Measurements from ENCODE around the gene CRISPLD2. TPM values are rescaled to one million over a fixed set of nuclear protein-coding genes. Genes with fewer than 3 reads are reported as not detected.

Gene CRISPLD2
- total RNA-seq, 1 donor from 2014 or later, result 17.8 TPM

- H3K27me3 Mint-ChIP-seq, result no peaks in the 10 kb centered on the region
- TF ChIP-seq CTCF (conservative IDR thresholded peaks at IDR 0.05), result no peak
- no peak overlapping the region for H3K27ac Mint-ChIP-seq
- peaks cover 3% of the 10 kb centered on the region for H3K36me3 Mint-ChIP-seq
- H3K9me3 Mint-ChIP-seq, result peaks cover 4% of the 10 kb centered on the region
- H3K4me1 Mint-ChIP-seq (ENCODE audit: unreplicated experiment), result peaks cover 18% of the 10 kb centered on the region
- no peak overlapping the region for H3K4me3 Mint-ChIP-seq
- DNase-seq (ENCODE audit: extremely low spot score, unreplicated experiment), result no peak
Observed at GRCh38 chr16:84800158-84800978, 19.4 kb upstream of the CRISPLD2 start.

DNA sequence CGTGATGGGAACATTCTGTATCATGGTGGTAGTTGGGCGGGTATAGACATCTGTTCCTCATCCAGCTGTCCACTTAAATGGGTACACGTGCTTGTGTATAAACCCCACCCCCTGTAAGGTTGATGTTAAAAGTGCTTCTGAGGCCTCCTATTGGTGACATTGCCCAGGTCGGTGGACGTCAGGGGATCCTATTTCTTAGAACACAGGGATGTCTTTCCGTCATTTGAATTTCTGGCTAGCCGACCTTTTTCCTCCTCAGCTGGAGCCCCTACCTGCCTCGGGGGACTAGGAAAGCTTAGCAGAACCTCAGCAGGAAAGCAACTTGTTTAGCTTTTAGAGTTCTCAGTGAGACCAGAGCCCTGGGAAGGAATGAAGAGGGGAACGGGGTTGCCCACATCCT lies 16.6 kb upstream of the CRISPLD2 start:
- DNase-seq (ENCODE audit: extremely low spot score, unreplicated experiment), result no peak
- Mint-ChIP-seq H3K4me1 (ENCODE audit: unreplicated experiment) (peaks cover 21% of the 10 kb centered on the region), H3K27ac (no peak overlapping the region), H3K36me3 (no peaks in the 10 kb centered on the region), H3K9me3 (peaks cover 4% of the 10 kb centered on the region), H3K27me3 (no peaks in the 10 kb centered on the region), H3K4me3 (no peak overlapping the region)
- TF ChIP-seq CTCF (conservative IDR thresholded peaks at IDR 0.05), result no peak

DNA sequence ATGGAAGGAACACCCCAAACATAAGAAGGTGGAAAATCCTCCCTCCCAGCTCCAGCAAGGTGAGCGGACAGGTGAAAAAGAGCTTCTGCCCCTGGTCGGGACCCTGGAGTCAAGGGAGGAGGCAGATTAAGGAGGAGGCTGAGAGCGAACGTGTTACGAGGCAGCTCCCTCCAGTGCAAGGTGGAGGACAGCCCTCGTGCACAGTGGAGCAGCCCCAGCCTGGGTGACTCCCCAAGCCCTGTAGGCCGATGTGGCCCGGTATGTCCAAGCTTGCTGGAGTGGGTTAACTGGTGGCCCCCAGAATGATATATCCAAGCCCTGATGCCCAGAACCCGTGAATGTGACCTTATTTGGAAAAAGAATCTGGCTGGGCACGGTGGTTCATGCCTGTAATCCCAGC lies 15.5 kb upstream of the CRISPLD2 start:
- no peaks in the 10 kb centered on the region for H3K27me3 Mint-ChIP-seq
- TF ChIP-seq CTCF (conservative IDR thresholded peaks at IDR 0.05), result no peak
- no peaks in the 10 kb centered on the region for H3K36me3 Mint-ChIP-seq
- H3K4me3 Mint-ChIP-seq, result no peak overlapping the region
- peaks cover 4% of the 10 kb centered on the region for H3K9me3 Mint-ChIP-seq
- no peak for DNase-seq (ENCODE audit: extremely low spot score, unreplicated experiment)
- H3K27ac Mint-ChIP-seq, result no peak overlapping the region
- peaks cover 21% of the 10 kb centered on the region for H3K4me1 Mint-ChIP-seq (ENCODE audit: unreplicated experiment)

DNA sequence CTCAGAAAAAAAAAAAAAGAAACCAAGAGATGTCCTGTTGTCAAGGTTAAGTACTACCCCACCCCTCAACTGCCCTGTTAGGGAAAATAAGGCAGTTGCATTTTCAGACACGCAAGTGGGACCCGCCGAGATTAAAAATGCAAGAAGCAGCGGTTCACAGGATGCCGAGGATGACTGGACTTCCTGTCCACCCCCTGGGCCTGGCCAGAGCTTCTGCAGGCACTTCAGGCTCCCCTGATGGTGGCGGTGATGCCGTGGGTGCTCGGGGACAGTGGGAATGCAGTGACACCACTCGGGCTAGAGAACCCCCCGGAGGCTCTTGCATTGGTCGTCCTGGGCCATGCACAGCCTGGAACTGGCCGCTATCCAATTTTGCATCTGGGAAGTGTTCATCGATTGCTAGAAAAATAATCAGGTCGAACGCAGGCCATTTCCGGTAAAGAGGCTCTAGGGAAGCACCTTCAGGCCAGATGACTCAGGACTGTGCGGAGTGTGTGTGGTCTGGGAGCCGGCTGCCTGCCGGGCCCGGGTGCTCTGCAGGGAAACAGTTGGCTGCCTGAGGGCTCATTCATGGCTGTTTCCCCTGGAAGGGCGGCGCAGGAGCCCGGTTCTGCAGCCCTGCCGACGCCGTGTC lies 13.4 kb upstream of the CRISPLD2 start:
- no peaks in the 10 kb centered on the region for H3K27me3 Mint-ChIP-seq
- H3K4me1 Mint-ChIP-seq (ENCODE audit: unreplicated experiment), result peaks cover 4% of the 10 kb centered on the region
- TF ChIP-seq CTCF (conservative IDR thresholded peaks at IDR 0.05), result no peak
- H3K9me3 Mint-ChIP-seq, result no peaks in the 10 kb centered on the region
- no peak for DNase-seq (ENCODE audit: extremely low spot score, unreplicated experiment)
- no peak overlapping the region for H3K4me3 Mint-ChIP-seq
- no peak overlapping the region for H3K27ac Mint-ChIP-seq
- no peaks in the 10 kb centered on the region for H3K36me3 Mint-ChIP-seq

DNA sequence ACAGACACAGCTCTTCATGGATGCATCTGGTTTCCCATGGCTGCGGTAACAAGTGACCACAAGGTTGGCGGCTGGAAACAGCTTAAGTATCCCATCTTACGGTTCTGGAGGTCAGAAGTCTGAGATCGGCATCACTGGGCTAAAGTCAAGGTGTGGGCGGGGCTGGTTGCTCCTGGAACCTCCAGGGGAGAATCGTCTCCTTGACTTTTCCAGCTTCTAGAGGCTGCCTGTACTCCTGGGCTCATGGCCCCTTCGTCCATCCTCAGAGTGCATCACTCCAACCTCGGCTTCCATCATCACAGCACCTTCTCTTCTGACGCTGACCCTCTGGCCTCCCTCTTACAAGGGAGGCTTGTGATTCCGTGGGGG lies 12.9 kb upstream of the CRISPLD2 start:
- no peaks in the 10 kb centered on the region for H3K9me3 Mint-ChIP-seq

More for the DNA sequence above, 12.9 kb upstream of the CRISPLD2 start:
- H3K4me3 Mint-ChIP-seq, result no peak overlapping the region
- DNase-seq (ENCODE audit: extremely low spot score, unreplicated experiment), result no peak
- H3K36me3 Mint-ChIP-seq, result no peaks in the 10 kb centered on the region
- H3K4me1 Mint-ChIP-seq (ENCODE audit: unreplicated experiment), result peaks cover 4% of the 10 kb centered on the region
- H3K27me3 Mint-ChIP-seq, result peaks cover 3% of the 10 kb centered on the region
- H3K27ac Mint-ChIP-seq, result no peak overlapping the region
- TF ChIP-seq CTCF (conservative IDR thresholded peaks at IDR 0.05), result no peak
